Measurements from ENCODE around the gene LCAT.

The LCAT gene

GRCh38 chr16:67968400-67969253 lies 24.7 kb upstream of the LCAT start, which contains the start of gene SLC12A4:
TSS of gene SLC12A4 (minus strand) at chr16:67968637. CDS start at chr16:67968553, 84 bp downstream.
- peak; percentile 86 to 90 for DNase-seq (ENCODE audit: low read depth in 2 of 2)

GRCh38 chr16:67967958-67968399 lies 24.1 kb upstream of the LCAT start:
- DNase-seq (ENCODE audit: low read depth in 2 of 2): peak in 1 of 2 donors; percentile 20

DNA sequence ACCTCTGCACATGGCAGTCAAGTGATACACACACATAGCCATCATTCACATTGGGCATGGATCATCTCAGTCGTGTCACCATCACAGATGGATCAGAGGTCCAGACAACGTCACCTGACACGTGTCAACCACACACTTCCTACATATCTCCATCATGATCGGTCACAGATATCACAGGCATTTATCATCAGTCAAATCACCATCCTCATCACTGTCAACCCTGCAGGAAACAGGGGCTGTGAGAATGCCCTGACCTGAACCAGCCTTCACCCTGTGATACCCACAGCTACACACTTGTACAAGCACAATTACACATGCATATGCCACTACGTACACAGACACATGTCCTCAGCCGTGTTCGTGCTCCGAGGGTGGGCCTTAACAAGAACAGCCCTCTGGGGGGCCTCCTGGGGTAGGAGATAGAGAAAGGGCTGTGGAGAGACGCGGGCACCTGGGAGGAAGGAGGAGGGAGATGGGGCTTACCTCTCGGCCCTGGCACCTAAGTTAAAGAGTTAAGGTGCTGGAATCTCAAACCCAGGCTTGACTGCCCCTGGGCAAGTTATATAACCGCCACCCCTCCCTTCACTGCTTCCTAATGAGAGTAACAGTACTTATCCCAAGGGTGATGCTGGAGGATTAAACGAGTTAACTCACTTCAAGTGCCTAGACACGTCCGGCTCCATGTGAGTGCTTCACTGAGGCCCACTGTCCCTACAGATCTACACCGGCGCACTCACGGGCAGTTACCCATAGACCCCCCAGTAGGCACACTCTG lies 23.4 kb upstream of the LCAT start:
- peak in 1 of 2 donors; percentile 23 for DNase-seq (ENCODE audit: low read depth in 2 of 2)

DNA sequence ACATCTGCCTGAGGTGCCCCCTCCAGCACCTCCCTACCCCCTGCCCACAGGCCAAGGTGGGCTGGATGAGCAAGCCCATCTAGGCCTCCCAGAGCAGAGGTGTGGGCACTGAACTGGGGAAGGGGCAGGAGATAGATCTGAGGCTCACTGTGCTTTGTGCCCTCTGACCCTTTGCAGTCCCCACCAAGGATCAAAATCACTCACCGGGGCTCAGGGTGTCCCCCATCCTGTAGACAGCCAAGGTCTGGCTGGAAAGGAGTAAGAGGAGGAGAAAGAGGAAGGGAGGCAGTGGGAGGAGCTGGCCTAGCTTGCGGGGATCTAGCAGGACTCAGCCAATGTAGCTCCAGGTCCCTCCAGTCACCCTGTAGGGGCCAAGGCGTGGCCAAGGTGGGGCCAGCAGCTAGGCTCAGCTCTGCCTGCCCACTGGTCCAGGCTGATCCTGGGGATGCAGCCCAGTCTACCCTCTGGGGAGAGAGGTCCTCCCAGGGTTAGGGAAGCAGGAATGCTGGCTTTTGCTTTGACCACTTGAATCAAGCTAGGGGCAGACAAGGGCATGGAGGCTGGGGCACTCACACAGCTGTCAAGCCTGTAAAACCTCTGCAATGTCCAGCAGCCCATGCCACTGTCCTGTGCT lies 22.7 kb upstream of the LCAT start:
- DNase-seq (ENCODE audit: low read depth in 2 of 2): no peak

DNA sequence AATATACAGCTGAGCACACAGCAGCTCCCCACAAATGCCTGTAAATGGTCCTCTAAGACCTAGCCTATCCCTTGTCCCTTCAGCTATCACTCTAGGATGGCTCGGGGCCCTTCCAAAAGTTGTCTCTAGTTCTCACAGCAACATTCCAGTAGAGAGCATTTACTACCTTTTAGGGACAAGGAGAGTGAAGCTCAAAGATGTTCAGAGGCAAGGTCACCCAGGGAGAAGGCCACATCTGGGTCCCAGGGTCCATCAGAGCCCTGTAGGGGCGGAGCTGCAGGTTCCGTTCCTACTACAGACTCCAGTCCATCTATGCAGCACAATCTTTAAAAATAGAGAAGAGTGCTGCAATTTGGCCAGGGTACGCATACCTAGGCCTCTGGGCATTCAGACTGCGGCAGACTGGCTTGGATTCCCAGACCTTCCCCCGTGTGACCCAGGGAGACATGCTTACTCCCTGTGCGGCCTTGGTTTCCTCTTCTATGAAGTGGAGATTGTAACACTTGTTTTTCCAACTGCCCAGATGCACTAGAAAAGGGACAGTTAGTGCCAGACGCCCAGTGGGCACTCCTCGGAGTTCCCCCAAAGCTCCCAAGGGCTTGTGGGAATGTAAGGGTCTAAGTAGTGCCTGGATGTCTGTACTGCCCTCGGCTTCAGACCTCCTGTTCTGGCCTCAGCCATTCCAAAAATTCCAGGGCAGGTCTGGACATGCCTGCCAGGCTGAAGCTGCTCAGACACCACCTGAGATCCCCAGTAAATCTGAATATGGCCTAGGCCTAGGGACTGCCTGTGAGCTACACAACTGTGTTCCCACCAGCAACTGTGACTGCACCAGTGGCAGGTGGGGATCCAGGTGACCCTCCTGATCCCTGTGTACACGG lies 22.0 kb upstream of the LCAT start:
- DNase-seq (ENCODE audit: low read depth in 2 of 2): no peak

- DNase-seq (ENCODE audit: low read depth in 2 of 2): no peak
Measured at GRCh38 chr16:67964477-67965131, 20.7 kb upstream of the LCAT start.

DNA sequence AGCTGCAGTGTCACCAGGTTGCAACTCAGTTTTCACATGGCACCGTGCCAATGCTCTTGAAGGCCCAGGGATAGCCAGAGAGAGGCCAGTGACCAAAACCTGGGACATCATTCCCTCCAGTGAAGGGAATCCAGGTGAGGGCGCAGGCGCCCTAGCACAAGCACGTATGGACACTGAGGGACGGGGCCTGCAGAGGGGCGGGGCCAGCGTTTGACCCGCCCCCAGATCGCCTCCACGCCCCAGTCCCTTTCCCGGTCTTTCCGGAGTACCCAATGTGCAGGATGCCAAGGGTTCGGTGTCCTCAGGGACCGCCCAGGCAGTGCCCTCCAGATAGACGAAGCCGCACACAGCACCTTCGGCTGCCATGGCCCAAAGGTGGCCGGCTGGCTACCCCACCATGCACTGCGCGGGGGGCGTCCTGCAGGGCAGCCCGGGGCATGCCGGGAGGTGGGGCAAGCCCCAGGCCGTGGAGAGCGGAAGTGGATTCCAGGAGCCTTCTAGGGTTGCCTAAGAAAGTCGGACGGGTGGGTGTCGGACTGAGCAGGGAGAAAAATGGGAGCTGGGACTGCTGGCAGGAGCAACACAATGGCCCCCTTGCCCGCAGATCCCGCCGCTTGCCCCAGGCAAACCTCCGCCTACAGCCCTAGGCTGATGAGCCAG lies 19.9 kb upstream of the LCAT start:
- DNase-seq (ENCODE audit: low read depth in 2 of 2): no peak

GRCh38 chr16:67963292-67963661 lies 19.4 kb upstream of the LCAT start:
- no peak for DNase-seq (ENCODE audit: low read depth in 2 of 2)

DNA sequence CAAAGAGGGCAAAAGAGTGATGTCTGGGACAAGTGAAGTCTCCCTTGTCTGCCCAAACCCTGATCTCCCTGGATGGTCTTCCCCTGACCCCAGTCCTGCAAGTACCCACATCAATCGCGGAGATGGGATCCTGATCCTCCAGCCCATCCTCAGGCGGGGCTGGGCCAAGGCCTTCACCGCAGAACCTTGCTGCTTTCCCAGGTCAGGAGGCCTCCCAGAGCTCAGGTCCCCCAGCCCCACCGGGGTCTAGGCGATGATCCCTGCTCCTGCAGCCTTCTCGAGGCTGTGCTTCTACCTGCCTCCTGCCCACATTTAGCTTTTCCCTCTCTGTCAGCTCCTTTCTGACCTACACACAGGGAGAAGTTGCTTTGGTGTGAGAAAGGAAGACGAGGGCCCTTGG lies 18.2 kb upstream of the LCAT start:
- DNase-seq (ENCODE audit: low read depth in 2 of 2): no peak

GRCh38 chr16:67961551-67961957 lies 17.6 kb upstream of the LCAT start:
- no peak for DNase-seq (ENCODE audit: low read depth in 2 of 2)

- DNase-seq (ENCODE audit: low read depth in 2 of 2): no peak
Measured at GRCh38 chr16:67959536-67960329, 15.8 kb upstream of the LCAT start.

GRCh38 chr16:67957622-67958021 lies 13.7 kb upstream of the LCAT start:
- no peak for DNase-seq (ENCODE audit: low read depth in 2 of 2)

GRCh38 chr16:67954421-67955196 lies 10.7 kb upstream of the LCAT start:
- DNase-seq (ENCODE audit: low read depth in 2 of 2): no peak

- no peak for DNase-seq (ENCODE audit: low read depth in 2 of 2)
Measured at GRCh38 chr16:67953641-67954375, 9.9 kb upstream of the LCAT start.

- no peak for DNase-seq (ENCODE audit: low read depth in 2 of 2)
Measured at GRCh38 chr16:67951485-67951884, 7.6 kb upstream of the LCAT start.

DNA sequence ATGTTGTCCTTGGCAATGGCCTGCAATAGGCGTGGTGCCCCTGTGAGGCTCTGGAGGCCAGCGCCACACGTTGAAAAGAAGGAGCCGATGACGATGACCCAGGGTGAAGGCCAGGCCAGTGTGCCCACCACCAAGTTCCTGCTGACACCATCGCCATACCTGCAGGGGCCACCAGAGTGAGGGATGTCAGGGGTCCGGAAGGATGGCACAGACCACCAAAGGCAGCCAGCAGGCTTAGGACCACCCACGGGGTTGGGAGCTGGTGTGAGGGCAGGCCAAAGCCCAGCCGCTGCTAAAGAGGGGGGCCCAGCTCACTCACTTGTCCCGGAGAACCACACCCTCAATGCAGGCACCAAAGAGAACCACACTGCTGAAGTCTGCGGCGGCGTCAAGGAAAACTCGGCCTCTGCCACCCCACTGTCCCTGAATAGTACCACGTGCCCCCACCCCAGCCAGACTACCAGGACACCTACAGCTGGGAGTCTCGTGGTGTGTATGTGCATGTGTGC lies 6.5 kb upstream of the LCAT start:
- no peak for DNase-seq (ENCODE audit: low read depth in 2 of 2)

DNA sequence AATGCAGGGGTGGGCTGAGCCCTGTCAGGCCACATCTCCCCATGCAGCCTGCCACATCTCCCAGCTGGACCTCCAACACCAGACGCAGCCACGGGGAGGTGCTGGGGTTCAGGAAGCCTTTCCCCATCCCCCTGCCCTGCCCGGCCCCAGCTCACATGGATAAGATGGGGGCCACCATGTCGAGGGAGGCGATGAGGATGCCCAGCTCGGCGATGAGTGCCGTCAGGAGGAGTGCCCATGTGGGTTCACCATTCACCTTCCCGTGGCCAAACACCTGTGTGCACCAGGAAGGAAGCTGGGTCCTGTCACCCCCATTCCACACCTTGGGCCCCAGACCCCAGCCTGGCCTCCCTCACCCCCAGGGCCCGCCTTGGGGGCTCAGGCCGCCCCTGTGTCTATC lies 5.7 kb upstream of the LCAT start:
- DNase-seq (ENCODE audit: low read depth in 2 of 2): no peak

GRCh38 chr16:67948015-67948414 lies 4.1 kb upstream of the LCAT start:
- DNase-seq (ENCODE audit: low read depth in 2 of 2): no peak

Data from stimulated activated CD8-positive, alpha-beta memory T cell treated with anti-CD3 and anti-CD28 coated beads, Interleukin-2, amount 100 ng/mL, for 48 hours (primary cell).